Activated CD4-positive, alpha-beta T cell treated with anti-CD3 and anti-CD28 coated beads, Interleukin-2, amount 10 ng/mL, durations not matched to agents 7 days and 5 days (primary cell): ENCODE measurements around the gene CREB5. TPM values are rescaled to one million over a fixed set of nuclear protein-coding genes. Genes with fewer than 3 reads are reported as not detected.

Source experiments
- CTCF ChIA-PET: fragments of 350-600 bp; sonication (Branson Sonifier 250); formaldehyde crosslinking; loops from one replicate; lab custom pipeline; 2021; ENCODE audit warnings: antibody characterized with exemption; lab: Charles Lee
- POLR2A ChIA-PET: fragments of 350-600 bp; sonication (Branson Sonifier 250); formaldehyde crosslinking; loops from one replicate; lab custom pipeline; 2021; ENCODE audit warnings: antibody characterized with exemption; lab: Charles Lee
- DNase-seq: peaks from one replicate; pipeline ENCODE4 v3.0.0-alpha.2; 2020
- H3K27ac Mint-ChIP-seq: one replicate; pipeline ENCODE4 v1.8.0; 2021; ENCODE audit warnings: mild to moderate bottlenecking, moderate library complexity, mixed read lengths
- H3K27me3 Mint-ChIP-seq: one replicate; pipeline ENCODE4 v1.8.0; 2021; ENCODE audit warnings: mixed read lengths
- H3K36me3 Mint-ChIP-seq: one replicate; pipeline ENCODE4 v1.8.0; 2021; ENCODE audit warnings: low read depth, mixed read lengths
- H3K4me1 Mint-ChIP-seq: one replicate; pipeline ENCODE4 v1.8.0; 2021; ENCODE audit warnings: mixed read lengths
- H3K4me3 Mint-ChIP-seq: one replicate; pipeline ENCODE4 v1.8.0; 2021; ENCODE audit warnings: mild to moderate bottlenecking, moderate library complexity, mixed read lengths
- H3K9me3 Mint-ChIP-seq: one replicate; pipeline ENCODE4 v1.8.0; 2021; ENCODE audit warnings: mixed read lengths
- total RNA-seq, 2 experiments: library from RNA; stranded (reverse); gene quantifications; one replicate each; pipeline ENCODE4 v1.2.3, GENCODE V29; 2021

The CREB5 gene
- total RNA-seq, 2 experiments from 2014 or later = not detected

DNA sequence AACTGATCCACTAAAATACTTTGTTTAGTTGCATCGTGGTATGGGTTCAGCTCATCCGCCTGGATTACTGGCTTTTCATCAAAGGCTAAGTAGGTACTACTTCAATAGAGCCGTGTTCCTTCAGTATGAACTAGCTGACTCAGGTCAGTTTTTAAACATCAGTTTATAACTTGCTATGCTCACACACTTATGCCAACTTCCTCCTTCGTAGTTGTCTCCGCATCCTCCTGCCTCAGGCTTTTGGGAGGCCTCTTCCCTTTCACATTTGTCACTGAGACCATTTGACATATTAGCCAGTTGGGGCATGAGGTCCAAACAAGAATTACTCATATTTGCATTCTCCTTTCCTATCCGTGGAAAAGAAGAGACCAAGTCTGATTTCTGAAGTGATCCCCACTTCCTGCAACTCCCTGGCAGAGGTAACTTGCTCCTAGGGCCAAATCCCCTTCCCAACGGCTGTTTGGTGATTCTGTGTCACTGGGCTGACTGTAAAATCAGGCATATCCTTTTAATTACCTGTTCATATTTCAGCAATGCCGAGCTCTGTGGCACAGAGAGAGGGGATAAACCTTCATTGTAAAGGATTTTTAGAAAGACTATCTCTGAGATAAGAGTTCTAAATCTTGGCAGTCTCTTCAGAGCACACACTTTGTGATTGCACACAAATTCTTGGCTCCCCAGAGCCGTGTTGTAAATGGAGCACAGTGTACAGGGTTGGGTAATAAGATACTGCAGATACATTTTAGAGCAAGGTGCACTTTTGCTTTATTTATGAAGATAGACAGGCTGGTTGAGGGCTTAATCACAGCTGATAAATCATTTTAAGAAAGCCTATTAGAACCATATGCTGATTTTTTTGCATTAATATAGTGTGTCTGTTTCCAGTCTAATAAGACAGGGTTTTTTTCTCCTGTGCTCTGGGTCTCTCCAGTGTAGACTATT is 108.0 kb downstream of the CREB5 start:
- no peak for DNase-seq
- Mint-ChIP-seq H3K4me3 (no peak overlapping the region), H3K27ac (no peak overlapping the region), H3K9me3 (no peaks in the 10 kb centered on the region), H3K4me1 (no peaks in the 10 kb centered on the region), H3K36me3 (no peaks in the 10 kb centered on the region), H3K27me3 (peaks cover 2% of the 10 kb centered on the region)
- CTCF ChIA-PET = no interaction called here
- POLR2A ChIA-PET = no interaction called here

DNA sequence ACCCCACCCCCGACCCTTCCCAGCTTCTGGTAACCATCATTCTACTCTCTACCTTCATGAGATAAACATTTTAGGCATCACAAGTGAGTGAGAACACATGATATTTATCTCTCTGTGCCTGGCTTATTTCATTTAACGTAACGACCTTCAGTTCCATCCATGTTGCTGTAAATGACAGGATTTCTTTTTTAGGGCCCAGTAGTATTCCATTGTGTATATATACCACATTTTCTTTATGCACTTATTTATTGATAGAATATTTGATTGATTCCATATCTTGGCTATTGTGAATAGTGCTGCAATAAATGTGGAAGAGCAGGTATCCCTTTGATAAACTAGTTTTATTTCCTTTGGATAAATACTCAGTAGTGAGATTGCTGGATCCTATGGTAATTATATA is 112.7 kb downstream of the CREB5 start:
- Mint-ChIP-seq H3K9me3 (no peaks in the 10 kb centered on the region), H3K36me3 (no peaks in the 10 kb centered on the region), H3K4me3 (no peak overlapping the region), H3K4me1 (no peaks in the 10 kb centered on the region), H3K27me3 (peaks cover 2% of the 10 kb centered on the region), H3K27ac (no peak overlapping the region)
- no peak for DNase-seq
- ChIA-PET POLR2A (no interaction called here), CTCF (interaction anchor here (1.1 kb wide), 1 partner anchor 16 kb away, joined by 3 read pairs; no protein-coding TSS in a partner anchor)

- H3K4me1 Mint-ChIP-seq = no peaks in the 10 kb centered on the region
- no peak overlapping the region for H3K27ac Mint-ChIP-seq
- no peak for DNase-seq
- ChIA-PET POLR2A (no interaction called here), CTCF (interaction anchor here (0.6 kb wide), 1 partner anchor 13 kb away, joined by 3 read pairs; no protein-coding TSS in a partner anchor)
- no peaks in the 10 kb centered on the region for H3K36me3 Mint-ChIP-seq
- peaks cover 2% of the 10 kb centered on the region for H3K27me3 Mint-ChIP-seq
- H3K9me3 Mint-ChIP-seq = no peaks in the 10 kb centered on the region
- H3K4me3 Mint-ChIP-seq = no peak overlapping the region
These were observed 116.6 kb downstream of the CREB5 start for GRCh38 chr7:28528899-28529298.

DNA sequence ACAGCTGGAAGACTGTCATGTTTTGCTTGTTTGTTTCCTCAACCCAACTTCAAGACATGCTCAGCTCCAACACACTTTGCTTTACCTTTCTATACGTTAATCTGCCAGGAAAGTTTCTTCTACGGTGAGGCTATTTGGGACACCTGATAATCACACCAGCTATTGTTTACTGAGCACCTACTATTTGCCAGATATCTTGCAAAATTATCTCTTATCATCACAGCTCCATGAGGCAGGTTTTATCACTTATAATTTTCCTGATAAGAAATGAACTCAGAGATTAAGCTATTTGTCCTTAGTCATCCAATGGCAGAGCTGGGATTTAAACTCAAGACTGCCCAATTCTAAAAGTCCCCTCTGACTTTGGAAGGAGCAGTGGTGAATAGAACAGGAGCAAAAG is 117.4 kb downstream of the CREB5 start:
- Mint-ChIP-seq H3K27me3 (peaks cover 2% of the 10 kb centered on the region), H3K9me3 (no peaks in the 10 kb centered on the region), H3K4me3 (no peak overlapping the region), H3K36me3 (no peaks in the 10 kb centered on the region), H3K27ac (no peak overlapping the region), H3K4me1 (no peaks in the 10 kb centered on the region)
- CTCF ChIA-PET = interaction anchor here (0.6 kb wide), 1 partner anchor 14 kb away, joined by 3 read pairs; no protein-coding TSS in a partner anchor
- DNase-seq = no peak
- POLR2A ChIA-PET = no interaction called here

GRCh38 chr7:28530175-28530802 is 118.0 kb downstream of the CREB5 start:
- H3K27me3 Mint-ChIP-seq = no peaks in the 10 kb centered on the region
- no peak for DNase-seq
- H3K36me3 Mint-ChIP-seq = no peaks in the 10 kb centered on the region
- H3K4me3 Mint-ChIP-seq = no peak overlapping the region
- H3K9me3 Mint-ChIP-seq = no peaks in the 10 kb centered on the region
- no peaks in the 10 kb centered on the region for H3K4me1 Mint-ChIP-seq
- CTCF ChIA-PET = no interaction called here
- H3K27ac Mint-ChIP-seq = no peak overlapping the region
- POLR2A ChIA-PET = no interaction called here

- ChIA-PET POLR2A (no interaction called here), CTCF (no interaction called here)
- Mint-ChIP-seq H3K9me3 (no peaks in the 10 kb centered on the region), H3K27ac (no peak overlapping the region), H3K36me3 (no peaks in the 10 kb centered on the region), H3K4me1 (no peaks in the 10 kb centered on the region), H3K4me3 (no peak overlapping the region), H3K27me3 (no peaks in the 10 kb centered on the region)
- DNase-seq = no peak
These were observed 118.5 kb downstream of the CREB5 start for GRCh38 chr7:28530803-28531175.

GRCh38 chr7:28531291-28531690 is 119.0 kb downstream of the CREB5 start:
- Mint-ChIP-seq H3K4me1 (no peaks in the 10 kb centered on the region), H3K27me3 (no peaks in the 10 kb centered on the region), H3K27ac (no peak overlapping the region), H3K9me3 (no peaks in the 10 kb centered on the region), H3K36me3 (no peaks in the 10 kb centered on the region), H3K4me3 (no peak overlapping the region)
- ChIA-PET CTCF (no interaction called here), POLR2A (no interaction called here)
- no peak for DNase-seq

DNA sequence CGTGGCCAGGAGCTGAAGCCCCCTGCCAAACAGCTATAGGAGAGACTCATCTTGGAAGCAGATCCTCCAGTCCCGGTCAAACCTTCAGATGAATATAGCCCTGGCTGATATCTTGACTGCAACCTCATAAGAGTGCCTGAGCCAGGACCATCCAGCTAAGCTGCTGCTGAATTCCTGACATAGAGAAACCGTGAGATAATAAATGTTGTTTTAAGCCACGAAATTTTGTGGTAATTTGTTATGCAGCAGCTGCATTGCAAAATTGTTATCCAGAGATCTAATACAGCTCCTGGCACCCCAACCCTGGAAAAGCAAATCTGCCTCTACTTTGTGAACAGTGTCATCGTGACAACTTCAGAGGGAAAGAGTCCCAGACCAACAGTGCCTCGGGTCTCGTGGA is 119.9 kb downstream of the CREB5 start:
- H3K27ac Mint-ChIP-seq = no peak overlapping the region
- CTCF ChIA-PET = no interaction called here

DNA sequence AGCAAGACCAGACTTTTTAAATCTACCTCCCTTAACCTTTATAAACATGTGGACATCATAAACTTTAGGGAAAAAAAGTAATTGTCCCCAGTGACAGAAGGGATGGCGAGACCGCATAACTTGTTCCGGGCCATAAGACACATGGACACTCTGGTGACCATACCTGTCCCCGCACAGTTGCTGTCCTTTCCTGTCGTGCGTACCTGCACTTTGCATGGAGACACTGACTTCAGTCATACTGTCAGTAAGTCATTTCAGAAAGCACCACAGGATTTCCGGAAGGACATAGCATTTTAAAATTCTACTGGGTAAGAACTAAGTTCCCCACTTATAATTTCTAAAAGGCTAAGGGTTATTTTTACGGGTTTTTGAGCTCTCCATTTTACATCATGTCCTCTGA is 120.9 kb downstream of the CREB5 start:
- H3K27ac Mint-ChIP-seq = no peak overlapping the region
- CTCF ChIA-PET = no interaction called here
- H3K27me3 Mint-ChIP-seq = peaks cover 8% of the 10 kb centered on the region
- no peaks in the 10 kb centered on the region for H3K36me3 Mint-ChIP-seq
- POLR2A ChIA-PET = no interaction called here
- H3K4me3 Mint-ChIP-seq = no peak overlapping the region
- H3K4me1 Mint-ChIP-seq = no peaks in the 10 kb centered on the region
- no peaks in the 10 kb centered on the region for H3K9me3 Mint-ChIP-seq
- DNase-seq = no peak

More for the DNA sequence above, 119.9 kb downstream of the CREB5 start:
- POLR2A ChIA-PET = interaction anchor here (0.8 kb wide), 1 partner anchor 36 kb away, joined by 3 read pairs; no protein-coding TSS in a partner anchor
- no peaks in the 10 kb centered on the region for H3K4me1 Mint-ChIP-seq
- H3K36me3 Mint-ChIP-seq = no peaks in the 10 kb centered on the region
- no peak overlapping the region for H3K4me3 Mint-ChIP-seq
- DNase-seq = no peak
- no peaks in the 10 kb centered on the region for H3K9me3 Mint-ChIP-seq
- peaks cover 1% of the 10 kb centered on the region for H3K27me3 Mint-ChIP-seq

- H3K27ac Mint-ChIP-seq = no peak overlapping the region
- H3K4me3 Mint-ChIP-seq = no peak overlapping the region
- H3K27me3 Mint-ChIP-seq = peaks cover 8% of the 10 kb centered on the region
- ChIA-PET POLR2A (no interaction called here), CTCF (no interaction called here)
- no peaks in the 10 kb centered on the region for H3K36me3 Mint-ChIP-seq
- no peaks in the 10 kb centered on the region for H3K4me1 Mint-ChIP-seq
- H3K9me3 Mint-ChIP-seq = no peaks in the 10 kb centered on the region
- no peak for DNase-seq
These were observed 121.6 kb downstream of the CREB5 start for GRCh38 chr7:28533731-28534531.

GRCh38 chr7:28536259-28536658 is 123.9 kb downstream of the CREB5 start:
- Mint-ChIP-seq H3K4me3 (no peak overlapping the region), H3K4me1 (no peaks in the 10 kb centered on the region), H3K27ac (no peak overlapping the region), H3K27me3 (peaks cover 8% of the 10 kb centered on the region), H3K36me3 (no peaks in the 10 kb centered on the region), H3K9me3 (no peaks in the 10 kb centered on the region)
- DNase-seq = no peak
- ChIA-PET CTCF (no interaction called here), POLR2A (no interaction called here)

- Mint-ChIP-seq H3K9me3 (no peaks in the 10 kb centered on the region), H3K27ac (no peak overlapping the region), H3K27me3 (peaks cover 15% of the 10 kb centered on the region), H3K4me1 (no peaks in the 10 kb centered on the region), H3K36me3 (no peaks in the 10 kb centered on the region), H3K4me3 (no peak overlapping the region)
- DNase-seq = no peak
- ChIA-PET POLR2A (no interaction called here), CTCF (no interaction called here)
These were observed 127.1 kb downstream of the CREB5 start for GRCh38 chr7:28539289-28539981.
